Islet of Langerhans (tissue), 1 donor: ENCODE results near the gene STK32C.
"Not testable (repeated sequence)": the region's sequence is repeated elsewhere in the genome, so short reads cannot be mapped to it uniquely, and the experiment has no call there.

Experiments used
- FAIRE-seq: peaks from one replicate; lab custom pipeline; 2011; peaks lifted over from hg19 to GRCh38; lab: Jason Lieb, UNC

Gene STK32C

GRCh38 chr10:132301371-132302330, 6.1 kb downstream of the STK32C start:
- FAIRE-seq, result no peak

- FAIRE-seq, result no peak
These were observed 7.2 kb downstream of the STK32C start for GRCh38 chr10:132300582-132300981.

GRCh38 chr10:132299371-132300336, 8.1 kb downstream of the STK32C start:
- FAIRE-seq, result no peak

GRCh38 chr10:132298038-132298881, 9.5 kb downstream of the STK32C start:
- no peak for FAIRE-seq

- no peak for FAIRE-seq
These were observed 10.2 kb downstream of the STK32C start for GRCh38 chr10:132297526-132297925.

- FAIRE-seq, result no peak
These were observed 10.9 kb downstream of the STK32C start for GRCh38 chr10:132296666-132297443.

GRCh38 chr10:132295481-132295880, 12.3 kb downstream of the STK32C start:
- FAIRE-seq, result not testable (repeated sequence)

- FAIRE-seq, result no peak
These were observed 13.0 kb downstream of the STK32C start for GRCh38 chr10:132294561-132295318.

GRCh38 chr10:132293813-132294520, 13.8 kb downstream of the STK32C start:
- FAIRE-seq, result no peak

- FAIRE-seq, result no peak
These were observed 14.4 kb downstream of the STK32C start for GRCh38 chr10:132293201-132293812.

GRCh38 chr10:132292287-132293200, 15.2 kb downstream of the STK32C start:
- no peak for FAIRE-seq

GRCh38 chr10:132291826-132292225, 15.9 kb downstream of the STK32C start:
- FAIRE-seq, result no peak

- FAIRE-seq, result no peak
These were observed 17.1 kb downstream of the STK32C start for GRCh38 chr10:132290631-132291030.

GRCh38 chr10:132289439-132289838, 18.3 kb downstream of the STK32C start:
- no peak for FAIRE-seq

- FAIRE-seq, result no peak
These were observed 24.0 kb downstream of the STK32C start for GRCh38 chr10:132283604-132284382.

- FAIRE-seq, result no peak
These were observed 24.8 kb downstream of the STK32C start for GRCh38 chr10:132282667-132283603.
